Stomach (tissue), 4 donors: Measurements from ENCODE around the gene RSBN1L.

Experiments
- CTCF ChIP-seq, 7 experiments: fragments of 450-650 bp in 4 of 7; fragments of 200-600 bp in 3 of 7; sonication (generic) in 3 of 7; IDR thresholded peaks; one replicate each; pipeline ENCODE4 v1.5.1; 2016 to 2019; ENCODE audit warnings: antibody characterized with exemption in 7 of 7, control low read depth in 2 of 7, mild to moderate bottlenecking in 1 of 7
- POLR2A ChIP-seq, 4 donors: fragments of 450-650 bp; IDR thresholded peaks; one replicate each; pipeline ENCODE4 v1.6.1; 2016; ENCODE audit warnings: antibody characterized with exemption in 4 of 4, control low read depth in 2 of 4, mild to moderate bottlenecking in 1 of 4, moderate library complexity in 1 of 4
- POLR2AphosphoS5 ChIP-seq, 3 donors: sonication (generic); formaldehyde crosslinking; IDR thresholded peaks; one replicate each; pipeline ENCODE4 v1.6.1; 2016; ENCODE audit warnings: antibody characterized with exemption in 3 of 3

GRCh38 chr7:77680266-77680665 is 16.0 kb upstream of the RSBN1L start:
- TF ChIP-seq POLR2A (IDR thresholded peaks at IDR 0.05) (no peak), POLR2AphosphoS5 (IDR thresholded peaks at IDR 0.05) (no peak), CTCF (IDR thresholded peaks at IDR 0.05) (no peak)
